H1 (cell line): Measurements from ENCODE around the gene RAB22A. TPM values are rescaled to one million over a fixed set of nuclear protein-coding genes. Genes with fewer than 3 reads are reported as not detected.

ENCODE experiments used
- ASH2L ChIP-seq: fragments of 200-600, 300-600 bp; sonication (generic); IDR thresholded peaks from one replicate; pipeline ENCODE4 v1.7.1; 2017; ENCODE audit warnings: low read length
- BACH1 ChIP-seq: IDR thresholded peaks from 2 replicates; pipeline ENCODE4 v1.6.1; 2012; ENCODE audit warnings: low read length, improper control_type of control experiment
- CHD1 ChIP-seq: IDR thresholded peaks from 2 replicates; pipeline ENCODE4 v1.6.1; 2012; ENCODE audit warnings: low read depth, low read length, improper control_type of control experiment
- GTF2F1 ChIP-seq: IDR thresholded peaks from 2 replicates; pipeline ENCODE4 v1.6.1; 2012; ENCODE audit warnings: low read depth, low read length, improper control_type of control experiment, borderline replicate concordance
- HDAC6 ChIP-seq: IDR thresholded peaks from one replicate; pipeline ENCODE4 v1.7.1; 2012; ENCODE audit warnings: low read depth, mild to moderate bottlenecking, inconsistent platforms, low read length, moderate library complexity
- KDM4A ChIP-seq: IDR thresholded peaks from one replicate; pipeline ENCODE4 v1.7.1; 2012; ENCODE audit warnings: low read depth, mild to moderate bottlenecking, moderate library complexity, low read length, inconsistent platforms; ENCODE audit not compliant: severe bottlenecking
- POLR2AphosphoS5 ChIP-seq: IDR thresholded peaks from 2 replicates; pipeline ENCODE4 v1.6.1; 2011; ENCODE audit warnings: low read depth, low read length
- RAD21 ChIP-seq, 2 experiments: IDR thresholded peaks in 1 of 2; conservative IDR thresholded peaks in 1 of 2; 2 replicates each; pipeline ENCODE4 v1.6.1; 2011; ENCODE audit warnings: low read depth in 2 of 2, low read length in 2 of 2, improper control_type of control experiment in 1 of 2, inconsistent platforms in 1 of 2, mild to moderate bottlenecking in 1 of 2, moderate library complexity in 1 of 2
- SIRT6 ChIP-seq: IDR thresholded peaks from one replicate; pipeline ENCODE4 v1.7.1; 2012; ENCODE audit warnings: low read length, inconsistent platforms
- ZNF274 ChIP-seq: IDR thresholded peaks from 2 replicates; pipeline ENCODE4 v1.7.0; 2012; ENCODE audit warnings: low read length, borderline replicate concordance; ENCODE audit errors: extremely low read depth
- polyA plus RNA-seq, 7 experiments: library from polyadenylated mRNA; depleted of rRNA in 3 of 7; stranded (reverse) in 5 of 7; unstranded in 2 of 7; fragments of >200 nt in 5 of 7; fragments of 200-250 nt in 2 of 7; gene quantifications; 1 replicate in 5 of 7; 2 replicates in 1 of 7; 4 replicates in 1 of 7; pipeline versions ENCODE4 v1.2.1 to v1.2.3, GENCODE V29; 2011 to 2013; ENCODE audit warnings: missing spikeins in 2 of 7, mixed read lengths in 2 of 7
- total RNA-seq: library from RNA; stranded (reverse); fragmentation: NEBNext Ultra II Directional; extraction: Animal tissue kit (Norgen Biotek cat#: 25700); gene quantifications from 2 replicates; pipeline ENCODE4 v1.2.1, GENCODE V29; 2021

RAB22A gene
- total and polyA plus RNA-seq, 2 of the 8 experiments (the other 6 are each of a cell fraction or from before 2014, with no cell fraction given), result 3.1 to 6.6 TPM

GRCh38 chr20:58403272-58403671 lies 93.8 kb downstream of the RAB22A start (continued):
- no peak for TF ChIP-seq ZNF274
- TF ChIP-seq RAD21 (IDR thresholded peaks at IDR 0.05 in 1 of 2, conservative IDR thresholded peaks at IDR 0.05 in 1 of 2; ENCODE audit: low read depth in 2 of 2, low read length in 2 of 2), result no peak
- no peak for TF ChIP-seq ASH2L
- no peak for TF ChIP-seq HDAC6
- no peak for TF ChIP-seq BACH1
- TF ChIP-seq KDM4A, result no peak
- no peak for TF ChIP-seq GTF2F1
- no peak for TF ChIP-seq CHD1
- no peak for TF ChIP-seq POLR2AphosphoS5
- no peak for TF ChIP-seq SIRT6
